Right forelimb (tissue), 1 donor: ENCODE data around the gene KCNC3.
A peak's percentile ranks its signal among the peaks of the same experiment; 100 is the strongest.

Experiments used
- DNase-seq: peaks from one replicate; pipeline ENCODE4 v3.0.0-alpha.2; 2018

The KCNC3 gene

DNA sequence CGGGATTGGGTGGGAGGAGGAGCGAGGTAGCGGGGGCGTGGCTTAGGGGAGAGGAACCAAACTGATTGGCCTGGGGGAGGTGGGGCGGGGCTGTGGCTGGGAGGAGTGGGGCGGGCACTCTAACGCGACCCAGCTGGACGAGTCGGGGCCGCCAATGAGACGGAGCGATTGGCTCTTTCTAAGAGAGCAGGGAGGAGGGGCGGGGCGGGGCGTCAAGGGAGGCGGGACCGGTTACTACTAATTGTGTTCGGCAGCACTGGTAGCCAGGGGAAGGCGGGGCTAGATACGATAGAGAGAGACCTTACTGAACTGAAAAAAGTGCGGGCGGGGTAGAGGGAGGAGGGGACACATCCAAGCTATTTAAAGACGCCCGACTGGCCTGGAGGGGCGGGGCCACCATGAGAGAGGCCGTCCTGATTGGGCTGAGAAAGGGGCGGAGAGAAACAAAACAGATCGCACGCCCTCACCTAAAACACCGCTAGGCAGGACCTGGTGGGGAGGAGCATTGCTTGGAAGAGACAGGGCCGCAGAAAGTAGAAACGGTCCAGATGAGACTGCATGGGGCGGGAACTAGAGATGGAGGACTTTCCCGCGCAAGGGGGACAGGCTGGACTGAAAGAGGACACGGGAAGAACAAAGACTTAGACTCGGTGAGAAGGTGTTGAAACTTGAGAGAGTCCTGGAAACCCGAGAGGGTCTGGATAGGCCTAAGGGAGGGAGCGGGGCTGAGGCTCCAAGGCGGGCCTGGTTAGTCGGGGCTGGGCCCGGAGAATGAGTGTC, at the start of gene KCNC3:
Gene KCNC3 (minus strand): TSS at position 232 of the 780 bp plus-strand sequence. CDS start 295 bp downstream, outside the sequence.
- peak; percentile 98 for DNase-seq

- DNase-seq: no peak
Observed at GRCh38 chr19:50378863-50379236, 49.7 kb upstream of the KCNC3 start.

GRCh38 chr19:50378169-50378862, 49.1 kb upstream of the KCNC3 start:
- no peak for DNase-seq

DNA sequence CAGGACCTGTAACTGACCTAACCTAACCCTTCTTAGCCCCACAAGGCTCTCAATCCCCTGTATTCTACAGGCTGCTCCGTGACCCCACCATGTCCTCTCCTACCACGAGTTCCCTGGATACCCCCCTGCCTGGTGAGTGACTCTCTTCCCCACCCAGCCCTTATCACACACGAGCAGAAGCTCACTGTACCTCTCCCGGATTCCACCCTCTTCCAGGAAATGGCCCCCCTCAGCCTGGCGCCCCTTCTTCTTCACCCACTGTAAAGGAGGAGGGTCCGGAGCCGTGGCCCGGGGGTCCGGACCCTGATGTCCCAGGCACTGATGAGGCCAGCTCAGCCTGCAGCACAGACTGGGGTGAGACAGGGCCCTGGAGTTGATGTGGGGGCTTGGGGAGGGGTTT, 48.3 kb upstream of the KCNC3 start:
- no peak for DNase-seq

DNA sequence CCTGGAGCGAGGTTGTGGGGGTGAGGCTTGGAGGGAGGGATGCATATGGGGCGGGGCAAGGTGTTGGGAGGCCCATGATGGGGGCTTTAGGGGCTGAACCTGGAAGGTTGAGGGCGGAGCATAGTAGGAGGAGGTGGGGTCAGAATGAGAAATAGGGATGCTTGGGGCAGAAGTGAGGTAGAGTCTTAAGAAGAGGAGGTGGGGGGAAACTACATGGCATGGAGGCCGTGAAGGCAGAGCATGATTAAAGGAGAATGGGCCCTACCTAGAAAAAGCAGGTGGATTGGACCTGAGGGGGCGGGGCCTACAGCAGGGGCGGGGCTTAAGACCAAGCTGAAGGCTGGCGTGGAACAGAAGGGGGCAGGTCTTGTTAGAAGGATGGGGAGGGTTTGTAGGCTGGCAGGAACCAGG, 47.9 kb upstream of the KCNC3 start:
- DNase-seq: no peak

- DNase-seq: peak; percentile 96
Observed at GRCh38 chr19:50376166-50377050, 47.2 kb upstream of the KCNC3 start, which contains the start of gene NR1H2. Gene NR1H2 (plus strand): TSS chr19:50376457. CDS start chr19:50377606, 1,149 bp downstream.

DNA sequence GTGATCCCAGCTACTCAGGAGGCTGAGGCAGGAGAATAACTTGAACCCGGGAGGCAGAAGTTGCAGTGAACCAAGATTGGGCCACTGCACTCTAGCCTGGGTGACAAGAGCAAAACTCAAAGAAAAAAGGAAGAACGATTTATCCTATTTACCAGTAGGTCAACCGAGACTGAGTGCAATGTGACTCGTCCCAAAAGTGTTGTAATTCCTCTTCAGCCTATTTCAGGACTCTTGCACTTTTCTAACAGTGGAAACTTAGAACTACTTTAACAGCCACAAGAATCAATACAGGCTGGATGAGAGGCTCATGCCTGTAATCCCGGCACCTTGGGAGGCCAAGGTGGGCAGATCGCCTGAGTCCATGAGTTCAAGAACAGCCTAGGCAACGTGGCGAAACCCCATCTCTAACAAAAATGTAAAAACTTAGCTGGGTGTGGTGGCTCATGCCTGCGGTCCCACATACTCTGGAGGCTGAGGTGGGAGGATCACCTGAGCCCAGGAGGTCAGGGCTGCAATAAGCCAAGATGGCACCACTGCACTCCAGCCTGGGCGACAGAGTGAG, 42.8 kb upstream of the KCNC3 start:
- no peak for DNase-seq

GRCh38 chr19:50368649-50369570, 39.7 kb upstream of the KCNC3 start:
- peak; percentile 91 for DNase-seq

DNA sequence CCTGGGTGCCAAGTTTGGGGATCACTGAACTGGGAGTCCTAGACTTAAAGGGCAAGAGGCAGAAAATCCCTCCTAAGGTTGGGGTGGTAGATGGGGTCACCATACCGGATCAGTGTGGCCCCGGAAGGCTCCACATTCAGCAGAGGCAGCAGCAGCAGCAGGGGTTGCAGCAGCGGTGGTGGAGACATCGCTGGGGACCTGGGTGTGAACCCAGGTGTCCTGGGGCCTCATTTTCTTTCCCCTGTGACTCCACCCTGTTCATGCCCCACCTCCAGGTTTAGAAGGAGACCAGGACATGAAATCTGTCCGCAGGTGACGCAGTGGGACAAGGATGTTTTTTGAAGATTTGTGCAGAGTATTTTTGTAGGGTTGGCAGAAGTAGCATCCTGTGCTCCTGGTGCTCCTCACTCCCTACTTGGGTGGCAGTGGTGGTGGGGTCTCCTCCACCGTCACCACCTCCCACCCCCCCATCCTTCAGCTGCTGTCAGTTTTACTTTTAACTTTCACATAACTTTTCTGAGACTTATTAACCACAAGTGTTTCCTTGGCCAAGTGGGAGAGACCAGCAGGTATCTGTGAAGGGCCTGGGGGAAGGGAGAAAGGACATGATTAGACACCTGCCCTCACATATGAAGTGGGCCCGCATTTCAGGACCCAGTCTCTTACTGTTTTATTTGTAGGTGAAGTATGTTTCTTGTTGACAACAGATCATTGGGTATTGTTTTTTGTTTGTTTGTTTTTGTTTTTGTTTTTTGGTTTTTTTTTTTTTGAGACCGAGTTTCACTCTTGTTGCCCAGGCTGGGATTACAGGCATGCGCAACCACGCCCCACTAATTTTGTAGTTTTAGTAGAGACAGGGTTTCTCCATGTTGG, 36.5 kb upstream of the KCNC3 start, which contains the start of gene NAPSA:
Gene NAPSA (minus strand): TSS at position 206 of the 873 bp plus-strand sequence. CDS start 18 bp downstream, at position 188.
- no peak for DNase-seq

GRCh38 chr19:50362656-50363424, 33.7 kb upstream of the KCNC3 start:
- no peak for DNase-seq

- no peak for DNase-seq
Observed at GRCh38 chr19:50362030-50362412, 32.8 kb upstream of the KCNC3 start.

GRCh38 chr19:50361290-50362029, 32.3 kb upstream of the KCNC3 start:
- no peak for DNase-seq

- DNase-seq: no peak
Observed at GRCh38 chr19:50359328-50359818, 30.2 kb upstream of the KCNC3 start.

DNA sequence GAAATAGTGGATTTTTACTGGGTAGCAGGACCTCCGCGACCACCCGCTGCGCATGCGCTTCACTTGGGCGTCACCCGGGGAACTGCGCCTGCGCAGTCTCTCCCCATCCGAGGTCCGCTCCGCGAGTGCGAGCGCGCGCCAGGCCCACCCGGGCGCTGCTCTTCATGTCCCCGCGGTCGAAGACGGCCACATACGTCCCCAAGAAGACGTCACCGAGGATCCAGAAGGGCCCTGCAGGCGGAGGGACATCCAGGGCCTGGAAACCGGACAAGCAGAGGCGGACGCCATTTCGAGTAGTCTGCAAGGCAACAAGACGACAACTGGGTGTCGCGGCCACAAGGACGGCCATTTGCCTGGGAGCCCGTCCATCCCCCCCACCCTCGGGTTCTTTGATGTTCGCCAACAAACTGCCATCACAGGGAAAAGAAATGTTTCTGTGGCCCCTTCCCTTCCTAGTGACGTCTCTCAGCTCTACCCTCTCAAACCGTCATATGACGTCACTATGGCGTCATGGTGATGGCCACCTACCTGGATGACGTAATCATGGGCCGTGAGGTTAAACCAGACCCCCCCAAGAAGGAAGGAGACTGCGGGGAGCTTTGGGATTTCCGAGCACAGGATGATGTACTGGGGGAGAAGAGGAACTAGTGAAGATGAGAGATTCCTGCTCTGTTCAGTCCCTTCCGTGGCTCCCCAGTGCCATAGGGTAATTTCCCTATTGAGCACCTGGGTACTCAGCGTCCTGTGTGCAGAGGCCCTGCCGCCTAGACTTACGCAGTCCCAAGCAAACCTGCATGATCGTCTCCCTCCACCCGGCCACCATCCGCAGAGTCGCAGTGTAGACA, 29.5 kb upstream of the KCNC3 start:
- DNase-seq: peak; percentile 84

- peak; percentile 79 for DNase-seq
Observed at GRCh38 chr19:50357178-50358100, 28.3 kb upstream of the KCNC3 start.

- DNase-seq: no peak
Observed at GRCh38 chr19:50356691-50357177, 27.6 kb upstream of the KCNC3 start.
